H1 (cell line): Measurements from ENCODE around the gene FDXACB1. TPM values are rescaled to one million over a fixed set of nuclear protein-coding genes. Genes with fewer than 3 reads are reported as not detected.

ENCODE experiments used
- ATF2 ChIP-seq: IDR thresholded peaks from 2 replicates; pipeline ENCODE4 v1.6.1; 2012; ENCODE audit warnings: low read length, inconsistent platforms
- CREB1 ChIP-seq: IDR thresholded peaks from 2 replicates; pipeline ENCODE4 v1.6.1; 2012; ENCODE audit warnings: inconsistent platforms
- CTBP2 ChIP-seq: IDR thresholded peaks from 2 replicates; pipeline ENCODE4 v1.7.0; 2011; ENCODE audit warnings: borderline replicate concordance, mild to moderate bottlenecking, moderate library complexity, mixed read lengths, low read length; ENCODE audit not compliant: insufficient read depth, insufficient read length
- CTCF ChIP-seq, 3 experiments: IDR thresholded peaks; 1 replicate in 2 of 3; 2 replicates in 1 of 3; pipeline versions ENCODE4 v1.5.1 to v1.6.1; 2011; ENCODE audit warnings: low read length in 3 of 3, mild to moderate bottlenecking in 3 of 3, inconsistent platforms in 2 of 3, low read depth in 1 of 3, moderate library complexity in 1 of 3; ENCODE audit not compliant: insufficient read depth in 1 of 3; ENCODE audit errors: control extremely low read depth in 1 of 3
- HDAC6 ChIP-seq: IDR thresholded peaks from one replicate; pipeline ENCODE4 v1.7.1; 2012; ENCODE audit warnings: low read depth, mild to moderate bottlenecking, inconsistent platforms, low read length, moderate library complexity
- JUND ChIP-seq: IDR thresholded peaks from 2 replicates; pipeline ENCODE4 v1.6.1; 2011; ENCODE audit warnings: mild to moderate bottlenecking, improper control_type of control experiment, low read length
- KDM5A ChIP-seq: fragments of 200-600 bp; IDR thresholded peaks from 2 replicates; pipeline ENCODE4 v1.7.1; 2012; ENCODE audit warnings: mild to moderate bottlenecking, low read length, inconsistent platforms, mixed read lengths
- PHF8 ChIP-seq: fragments of 200-600 bp; sonication (generic); conservative IDR thresholded peaks from 2 replicates; pipeline ENCODE4 v1.7.1; 2012; ENCODE audit warnings: low read depth, mild to moderate bottlenecking, inconsistent platforms, low read length, moderate library complexity
- RAD21 ChIP-seq, 2 experiments: IDR thresholded peaks in 1 of 2; conservative IDR thresholded peaks in 1 of 2; 2 replicates each; pipeline ENCODE4 v1.6.1; 2011; ENCODE audit warnings: low read depth in 2 of 2, low read length in 2 of 2, improper control_type of control experiment in 1 of 2, inconsistent platforms in 1 of 2, mild to moderate bottlenecking in 1 of 2, moderate library complexity in 1 of 2
- RFX5 ChIP-seq: IDR thresholded peaks from 2 replicates; pipeline ENCODE4 v1.6.1; 2011; ENCODE audit warnings: low read depth, low read length, improper control_type of control experiment, borderline replicate concordance
- SAP30 ChIP-seq: fragments of 300-600 bp; sonication (generic); IDR thresholded peaks from 2 replicates; pipeline ENCODE4 v1.7.1; 2012; ENCODE audit warnings: low read length, moderate library complexity, mild to moderate bottlenecking, inconsistent platforms; ENCODE audit not compliant: insufficient read depth, insufficient replicate concordance
- SIX5 ChIP-seq: IDR thresholded peaks from 2 replicates; pipeline ENCODE4 v1.6.1; 2011; ENCODE audit warnings: mild to moderate bottlenecking, low read depth, low read length
- SRF ChIP-seq: IDR thresholded peaks from 2 replicates; pipeline ENCODE4 v1.6.1; 2011; ENCODE audit warnings: mild to moderate bottlenecking, low read depth, low read length, moderate library complexity
- YY1 ChIP-seq: IDR thresholded peaks from 2 replicates; pipeline ENCODE4 v1.6.1; 2011; ENCODE audit warnings: low read depth, mild to moderate bottlenecking, low read length
- ZNF274 ChIP-seq: IDR thresholded peaks from 2 replicates; pipeline ENCODE4 v1.7.0; 2012; ENCODE audit warnings: low read length, borderline replicate concordance; ENCODE audit errors: extremely low read depth
- polyA plus RNA-seq, 7 experiments: library from polyadenylated mRNA; depleted of rRNA in 3 of 7; stranded (reverse) in 5 of 7; unstranded in 2 of 7; fragments of >200 nt in 5 of 7; fragments of 200-250 nt in 2 of 7; gene quantifications; 1 replicate in 5 of 7; 2 replicates in 1 of 7; 4 replicates in 1 of 7; pipeline versions ENCODE4 v1.2.1 to v1.2.3, GENCODE V29; 2011 to 2013; ENCODE audit warnings: missing spikeins in 2 of 7, mixed read lengths in 2 of 7
- total RNA-seq: library from RNA; stranded (reverse); fragmentation: NEBNext Ultra II Directional; extraction: Animal tissue kit (Norgen Biotek cat#: 25700); gene quantifications from 2 replicates; pipeline ENCODE4 v1.2.1, GENCODE V29; 2021
- TF ChIP-seq, protein P1 (sequence below): IDR thresholded peaks from 2 replicates; pipeline ENCODE4 v1.6.1; 2012; ENCODE audit warnings: inconsistent platforms
- TF ChIP-seq, protein P2 (sequence below): IDR thresholded peaks from 2 replicates; pipeline ENCODE4 v1.6.1; 2011; ENCODE audit warnings: low read length, improper control_type of control experiment

Gene FDXACB1
- total and polyA plus RNA-seq, 2 of the 8 experiments (the other 6 are each of a cell fraction or from before 2014, with no cell fraction given): 1.4 to 2.3 TPM

DNA sequence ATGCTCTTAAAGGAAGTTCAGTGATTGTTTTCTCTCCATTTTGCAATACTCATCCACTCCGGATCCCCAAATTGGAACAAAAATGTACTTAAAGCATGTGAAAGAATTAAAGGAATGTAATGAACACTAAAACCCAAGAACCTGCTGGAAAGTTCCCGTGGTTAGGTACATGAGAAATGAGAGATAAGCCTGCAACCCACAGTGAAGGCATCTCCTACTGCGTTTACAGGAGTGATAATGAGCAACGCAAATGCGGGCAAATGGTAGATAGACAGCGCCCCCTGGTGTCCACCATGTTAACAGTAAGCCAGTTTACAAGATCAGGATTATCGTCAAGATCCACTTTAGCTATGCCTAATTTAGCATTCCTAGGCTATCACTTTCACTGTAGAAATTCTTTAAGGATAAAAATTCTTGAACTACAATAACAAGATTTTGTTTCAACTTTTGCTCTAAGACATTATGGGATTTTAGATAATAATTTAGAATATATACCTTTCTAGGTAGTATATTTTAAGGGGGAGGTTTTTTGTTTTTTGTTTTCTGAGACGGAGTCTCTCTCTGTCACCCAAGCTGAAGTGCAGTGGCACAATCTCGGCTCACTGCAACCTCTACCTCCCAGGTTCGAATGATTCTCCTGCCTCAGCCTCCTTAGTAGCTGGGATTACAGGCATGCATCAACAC, 37.5 kb downstream of the FDXACB1 start (continued):
- TF ChIP-seq SRF (no peak), PHF8 (no peak), YY1 (peak; percentile 31; the same call in 1 of the 2 replicates), CTCF (IDR thresholded peaks at IDR 0.05; ENCODE audit: control extremely low read depth in 1 of 3, insufficient read depth in 1 of 3, low read depth in 1 of 3, low read length in 3 of 3) (peak; percentile 56 to 91 (median 86)), ZNF274 (no peak), KDM5A (no peak), ATF2 (no peak), SAP30 (no peak), CTBP2 (no peak), SIX5 (no peak), JUND (0 out of 2 replicates have a peak, but pooled peaks have one; percentile 21), HDAC6 (no peak), CREB1 (0 out of 2 replicates have a peak, but pooled peaks have one; percentile 20), RAD21 (IDR thresholded peaks at IDR 0.05 in 1 of 2, conservative IDR thresholded peaks at IDR 0.05 in 1 of 2; ENCODE audit: low read depth in 2 of 2, low read length in 2 of 2) (peak; percentile 97), RFX5 (no peak)
- TF ChIP-seq, protein P1, sequence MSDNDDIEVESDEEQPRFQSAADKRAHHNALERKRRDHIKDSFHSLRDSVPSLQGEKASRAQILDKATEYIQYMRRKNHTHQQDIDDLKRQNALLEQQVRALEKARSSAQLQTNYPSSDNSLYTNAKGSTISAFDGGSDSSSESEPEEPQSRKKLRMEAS: no peak
- TF ChIP-seq, protein P2, sequence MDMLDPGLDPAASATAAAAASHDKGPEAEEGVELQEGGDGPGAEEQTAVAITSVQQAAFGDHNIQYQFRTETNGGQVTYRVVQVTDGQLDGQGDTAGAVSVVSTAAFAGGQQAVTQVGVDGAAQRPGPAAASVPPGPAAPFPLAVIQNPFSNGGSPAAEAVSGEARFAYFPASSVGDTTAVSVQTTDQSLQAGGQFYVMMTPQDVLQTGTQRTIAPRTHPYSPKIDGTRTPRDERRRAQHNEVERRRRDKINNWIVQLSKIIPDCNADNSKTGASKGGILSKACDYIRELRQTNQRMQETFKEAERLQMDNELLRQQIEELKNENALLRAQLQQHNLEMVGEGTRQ: no peak
